GM19025 (cell line): Measurements from ENCODE around the gene CTXN1.
"Not testable (repeated sequence)": the region's sequence is repeated elsewhere in the genome, so short reads cannot be mapped to it uniquely, and the experiment has no call there.

ENCODE experiments used
- ATAC-seq: cut with Tn5 transposase; IDR thresholded peaks from one replicate; pipeline ENCODE4 v1.9.1; 2021; ENCODE audit warnings: mild to moderate bottlenecking, low read depth, moderate library complexity; ENCODE audit not compliant: unreplicated experiment

Gene CTXN1

GRCh38 chr19:7926021-7926726 lies at the start of gene CTXN1:
CTXN1 (minus strand) TSS chr19:7926135; CDS start chr19:7925538, 597 bp downstream.
- ATAC-seq: no peak

- ATAC-seq: no peak
Observed at GRCh38 chr19:7975037-7975436, 49.1 kb upstream of the CTXN1 start.

- no peak for ATAC-seq
Observed at GRCh38 chr19:7973883-7974282, 47.9 kb upstream of the CTXN1 start.

- ATAC-seq: no peak
Observed at GRCh38 chr19:7971553-7972520, 45.9 kb upstream of the CTXN1 start.

GRCh38 chr19:7970716-7971448 lies 44.9 kb upstream of the CTXN1 start:
- ATAC-seq: no peak

GRCh38 chr19:7969555-7969939 lies 43.6 kb upstream of the CTXN1 start:
- ATAC-seq: no peak

GRCh38 chr19:7968796-7969554 lies 43.0 kb upstream of the CTXN1 start:
- ATAC-seq: no peak

- ATAC-seq: no peak
Observed at GRCh38 chr19:7968008-7968795, 42.3 kb upstream of the CTXN1 start.

- ATAC-seq: no peak
Observed at GRCh38 chr19:7965921-7966665, 40.2 kb upstream of the CTXN1 start.

GRCh38 chr19:7965259-7965841 lies 39.4 kb upstream of the CTXN1 start:
- no peak for ATAC-seq

- no peak for ATAC-seq
Observed at GRCh38 chr19:7963566-7963965, 37.6 kb upstream of the CTXN1 start.

- no peak for ATAC-seq
Observed at GRCh38 chr19:7962644-7963268, 36.8 kb upstream of the CTXN1 start.

- no peak for ATAC-seq
Observed at GRCh38 chr19:7961920-7962626, 36.1 kb upstream of the CTXN1 start.

GRCh38 chr19:7961082-7961481 lies 35.1 kb upstream of the CTXN1 start:
- not testable (repeated sequence) for ATAC-seq

- ATAC-seq: no peak
Observed at GRCh38 chr19:7959211-7959610, 33.3 kb upstream of the CTXN1 start.

GRCh38 chr19:7955696-7956095 lies 29.8 kb upstream of the CTXN1 start:
- ATAC-seq: no peak

GRCh38 chr19:7953576-7953975 lies 27.6 kb upstream of the CTXN1 start:
- ATAC-seq: no peak
